ENCODE data around the gene FBRSL1. TPM values are rescaled to one million over a fixed set of nuclear protein-coding genes. Genes with fewer than 3 reads are reported as not detected.

Gene FBRSL1
- total and polyA plus RNA-seq, 2 donors from 2014 or later: 23.8 to 44.7 TPM

GRCh38 chr12:132543298-132544079 lies 53.5 kb downstream of the FBRSL1 start:
- TF ChIP-seq CTCF (IDR thresholded peaks at IDR 0.05; ENCODE audit: borderline replicate concordance, extremely low read depth, insufficient read depth): no peak
- Histone ChIP-seq H3K9me3 (ENCODE audit: control insufficient read depth in 2 of 3, insufficient read depth in 1 of 3, low read length in 3 of 3) (peaks cover 0 to 2% (median 0%) of the 10 kb centered on the region in 3 donors), H3K4me3 (ENCODE audit: low read length in 3 of 3) (no peak overlapping the region), H3K36me3 (ENCODE audit: control insufficient read depth in 2 of 3, insufficient read depth in 3 of 3, low read length in 3 of 3) (peaks cover 0 to 2% (median 0%) of the 10 kb centered on the region in 3 donors), H3K27ac (ENCODE audit: low read depth in 2 of 2, low read length in 2 of 2) (no peak overlapping the region), H3K9ac (ENCODE audit: low read length in 3 of 3) (no peak overlapping the region), H3K27me3 (ENCODE audit: control insufficient read depth, insufficient read depth, low read length) (no peaks in the 10 kb centered on the region), H3K4me1 (ENCODE audit: control insufficient read depth in 2 of 3, insufficient read depth in 2 of 3, low read depth in 1 of 3, low read length in 3 of 3) (peaks cover 0 to 8% (median 0%) of the 10 kb centered on the region in 3 donors)
- FAIRE-seq (no peak), DNase-seq (no peak)
- intact Hi-C loops (cut with DNase I): no loop called here

GRCh38 chr12:132544080-132544397 lies 54.1 kb downstream of the FBRSL1 start:
- no peak overlapping the region for H3K27ac ChIP-seq (ENCODE audit: low read depth in 2 of 2, low read length in 2 of 2)

DNA sequence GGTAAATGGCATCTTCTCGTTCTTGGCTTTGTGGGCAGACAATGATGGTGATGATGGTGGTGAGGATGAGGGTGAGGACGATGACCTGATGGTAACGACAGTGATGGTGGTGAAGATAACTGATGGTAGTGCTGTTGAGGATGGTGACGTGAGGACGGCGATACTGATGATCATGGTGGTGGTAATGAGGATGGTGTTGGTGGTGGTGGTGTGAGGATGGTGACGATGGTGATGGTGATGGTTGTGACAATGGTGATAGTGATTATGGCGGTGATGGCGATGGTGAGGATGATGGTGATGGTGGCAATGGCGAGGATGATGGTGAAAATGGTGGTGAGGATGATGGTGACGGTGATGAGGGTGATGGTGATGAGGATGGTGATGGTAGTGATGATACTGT lies 54.5 kb downstream of the FBRSL1 start:
- Histone ChIP-seq H3K27me3 (ENCODE audit: control insufficient read depth, insufficient read depth, low read length) (no peaks in the 10 kb centered on the region), H3K4me3 (ENCODE audit: low read length in 3 of 3) (peak overlapping the region in 1 of 3 donors; percentile 26), H3K4me1 (ENCODE audit: control insufficient read depth in 2 of 3, insufficient read depth in 2 of 3, low read depth in 1 of 3, low read length in 3 of 3) (peaks cover 0 to 8% (median 0%) of the 10 kb centered on the region in 3 donors), H3K9ac (ENCODE audit: low read length in 3 of 3) (no peak overlapping the region), H3K27ac (ENCODE audit: low read depth in 2 of 2, low read length in 2 of 2) (no peak overlapping the region), H3K36me3 (ENCODE audit: control insufficient read depth in 2 of 3, insufficient read depth in 3 of 3, low read length in 3 of 3) (peaks cover 0 to 2% (median 0%) of the 10 kb centered on the region in 3 donors), H3K9me3 (ENCODE audit: control insufficient read depth in 2 of 3, insufficient read depth in 1 of 3, low read length in 3 of 3) (peaks cover 0 to 2% (median 0%) of the 10 kb centered on the region in 3 donors)
- intact Hi-C loops (cut with DNase I): no loop called here
- no peak for FAIRE-seq
- no peak for TF ChIP-seq CTCF (IDR thresholded peaks at IDR 0.05; ENCODE audit: borderline replicate concordance, extremely low read depth, insufficient read depth)
- DNase-seq: no peak

More at GRCh38 chr12:132544080-132544397, 54.1 kb downstream of the FBRSL1 start:
- Histone ChIP-seq H3K27me3 (ENCODE audit: control insufficient read depth, insufficient read depth, low read length) (no peaks in the 10 kb centered on the region), H3K4me1 (ENCODE audit: control insufficient read depth in 2 of 3, insufficient read depth in 2 of 3, low read depth in 1 of 3, low read length in 3 of 3) (peaks cover 0 to 8% (median 0%) of the 10 kb centered on the region in 3 donors), H3K4me3 (ENCODE audit: low read length in 3 of 3) (no peak overlapping the region), H3K36me3 (ENCODE audit: control insufficient read depth in 2 of 3, insufficient read depth in 3 of 3, low read length in 3 of 3) (peaks cover 0 to 2% (median 0%) of the 10 kb centered on the region in 3 donors), H3K9ac (ENCODE audit: low read length in 3 of 3) (no peak overlapping the region), H3K9me3 (ENCODE audit: control insufficient read depth in 2 of 3, insufficient read depth in 1 of 3, low read length in 3 of 3) (peaks cover 0 to 2% (median 0%) of the 10 kb centered on the region in 3 donors)
- intact Hi-C loops (cut with DNase I): no loop called here
- DNase-seq (peak in 1 of 5 donors; percentile 44), FAIRE-seq (no peak)
- TF ChIP-seq CTCF (IDR thresholded peaks at IDR 0.05; ENCODE audit: borderline replicate concordance, extremely low read depth, insufficient read depth): no peak
